Mesendoderm (in vitro differentiated cells): ENCODE results near the gene TMEM218.

Experiments
- DNase-seq: peaks from one replicate; pipeline ENCODE4 v3.0.0; 2013
- H2AK5ac ChIP-seq: 2 replicates; pipeline ENCODE4 v1.6.1; 2013; ENCODE audit warnings: low read length, inconsistent platforms
- H2BK120ac ChIP-seq: 2 replicates; pipeline ENCODE4 v1.6.1; 2013; ENCODE audit warnings: low read depth, mild to moderate bottlenecking, low read length, moderate library complexity, mixed read lengths
- H2BK15ac ChIP-seq: replicated peaks from 2 replicates; pipeline ENCODE4 v1.6.1; 2013; ENCODE audit warnings: low read depth, mild to moderate bottlenecking, moderate library complexity
- H2BK5ac ChIP-seq: 2 replicates; pipeline ENCODE4 v1.6.1; 2013; ENCODE audit warnings: low read length, inconsistent platforms
- H3K18ac ChIP-seq: 2 replicates; pipeline ENCODE4 v1.6.1; 2013; ENCODE audit warnings: mild to moderate bottlenecking, low read length, mixed read lengths
- H3K23ac ChIP-seq: one replicate; pipeline ENCODE4 v1.6.1; 2013; ENCODE audit warnings: low read length
- H3K27ac ChIP-seq: 2 replicates; pipeline ENCODE4 v1.5.1; 2013; ENCODE audit warnings: low read depth, mild to moderate bottlenecking, inconsistent platforms, low read length, moderate library complexity
- H3K27me3 ChIP-seq: 2 replicates; pipeline ENCODE4 v1.6.1; 2013; ENCODE audit warnings: low read length, control low read depth, mild to moderate bottlenecking, inconsistent platforms; ENCODE audit not compliant: insufficient read depth, poor library complexity
- H3K36me3 ChIP-seq: 2 replicates; pipeline ENCODE4 v1.6.1; 2013; ENCODE audit warnings: low read length, inconsistent platforms; ENCODE audit not compliant: control insufficient read depth, insufficient read depth
- H3K4ac ChIP-seq: one replicate; pipeline ENCODE4 v1.6.1; 2013; ENCODE audit warnings: low read depth, mild to moderate bottlenecking, low read length, moderate library complexity
- H3K4me1 ChIP-seq: 2 replicates; pipeline ENCODE4 v1.6.1; 2013; ENCODE audit warnings: low read depth, low read length, inconsistent platforms; ENCODE audit not compliant: control insufficient read depth
- H3K4me2 ChIP-seq: 2 replicates; pipeline ENCODE4 v1.6.1; 2013; ENCODE audit warnings: low read length
- H3K4me3 ChIP-seq: 2 replicates; pipeline ENCODE4 v1.5.1; 2013; ENCODE audit warnings: mild to moderate bottlenecking, low read length
- H3K56ac ChIP-seq: one replicate; pipeline ENCODE4 v1.6.1; 2013; ENCODE audit warnings: low read length
- H3K79me1 ChIP-seq: 2 replicates; pipeline ENCODE4 v1.6.1; 2013; ENCODE audit warnings: low read length, inconsistent platforms
- H3K79me2 ChIP-seq: 2 replicates; pipeline ENCODE4 v1.6.1; 2013; ENCODE audit warnings: mild to moderate bottlenecking, low read length; ENCODE audit not compliant: control insufficient read depth, insufficient read depth
- H3K9ac ChIP-seq: 2 replicates; pipeline ENCODE4 v1.6.1; 2013; ENCODE audit warnings: low read length, inconsistent platforms
- H4K5ac ChIP-seq: one replicate; pipeline ENCODE4 v1.6.1; 2013; ENCODE audit warnings: low read length
- H4K8ac ChIP-seq: one replicate; pipeline ENCODE4 v1.6.1; 2013; ENCODE audit warnings: low read depth, mild to moderate bottlenecking, control low read depth, low read length, moderate library complexity
- WGBS: extraction: QIAGEN DNeasy Blood & Tissue Kit; methylation state at CpG from one replicate; pipeline ENCODE4 v1.1.7; 2013; ENCODE audit warnings: low lambda C conversion rate, missing lambda C conversion rate; ENCODE audit not compliant: insufficient coverage; ENCODE audit errors: extremely low coverage; 5-methylcytosine and 5-hydroxymethylcytosine counted together

TMEM218 gene

GRCh38 chr11:125075900-125076317 lies 35.5 kb downstream of the TMEM218 start:
- no peak for DNase-seq
- H4K5ac ChIP-seq: no peak overlapping the region
- WGBS: no CpG with 5 or more reads among the region's 11 CpGs
- H2BK120ac ChIP-seq: no peak overlapping the region
- H3K36me3 ChIP-seq: no peaks in the 10 kb centered on the region
- no peaks in the 10 kb centered on the region for H3K79me1 ChIP-seq
- H3K4me2 ChIP-seq: no peak overlapping the region
- no peaks in the 10 kb centered on the region for H3K79me2 ChIP-seq
- no peak overlapping the region for H3K27ac ChIP-seq
- H2BK15ac ChIP-seq: no peak overlapping the region
- no peak overlapping the region for H3K4me3 ChIP-seq
- no peak overlapping the region for H2AK5ac ChIP-seq
- H4K8ac ChIP-seq: no peak overlapping the region
- no peak overlapping the region for H3K56ac ChIP-seq
- H3K27me3 ChIP-seq: no peaks in the 10 kb centered on the region
- no peak overlapping the region for H3K4ac ChIP-seq
- no peak overlapping the region for H3K9ac ChIP-seq
- no peak overlapping the region for H2BK5ac ChIP-seq
- H3K18ac ChIP-seq: no peak overlapping the region
- H3K4me1 ChIP-seq: peaks cover 5% of the 10 kb centered on the region
- H3K23ac ChIP-seq: no peak overlapping the region

- WGBS: no CpG with 5 or more reads among the region's 7 CpGs
- H3K27me3 ChIP-seq: no peaks in the 10 kb centered on the region
- no peak overlapping the region for H4K5ac ChIP-seq
- H2BK120ac ChIP-seq: no peak overlapping the region
- no peak overlapping the region for H2AK5ac ChIP-seq
- H3K27ac ChIP-seq: no peak overlapping the region
- no peak overlapping the region for H3K4me2 ChIP-seq
- no peak overlapping the region for H4K8ac ChIP-seq
- no peak overlapping the region for H2BK15ac ChIP-seq
- peaks cover 6% of the 10 kb centered on the region for H3K4me1 ChIP-seq
- H2BK5ac ChIP-seq: no peak overlapping the region
- no peak overlapping the region for H3K18ac ChIP-seq
- H3K56ac ChIP-seq: no peak overlapping the region
- H3K9ac ChIP-seq: no peak overlapping the region
- no peak overlapping the region for H3K4ac ChIP-seq
- H3K36me3 ChIP-seq: no peaks in the 10 kb centered on the region
- no peak for DNase-seq
- no peaks in the 10 kb centered on the region for H3K79me1 ChIP-seq
- no peaks in the 10 kb centered on the region for H3K79me2 ChIP-seq
- H3K4me3 ChIP-seq: no peak overlapping the region
- no peak overlapping the region for H3K23ac ChIP-seq
Observed at GRCh38 chr11:125075242-125075625, 36.2 kb downstream of the TMEM218 start.

GRCh38 chr11:125074511-125075241 lies 36.8 kb downstream of the TMEM218 start:
- no peak overlapping the region for H3K4me2 ChIP-seq
- H3K4ac ChIP-seq: no peak overlapping the region
- H3K4me3 ChIP-seq: no peak overlapping the region
- no peak overlapping the region for H3K56ac ChIP-seq
- no peak overlapping the region for H3K23ac ChIP-seq
- no CpG with 5 or more reads among the region's 11 CpGs for WGBS
- no peak overlapping the region for H2AK5ac ChIP-seq
- DNase-seq: peak; percentile 71
- H3K4me1 ChIP-seq: peaks cover 6% of the 10 kb centered on the region
- H3K18ac ChIP-seq: no peak overlapping the region
- no peak overlapping the region for H4K5ac ChIP-seq
- H2BK5ac ChIP-seq: no peak overlapping the region
- H2BK15ac ChIP-seq: no peak overlapping the region
- no peak overlapping the region for H2BK120ac ChIP-seq
- no peak overlapping the region for H3K9ac ChIP-seq
- no peak overlapping the region for H4K8ac ChIP-seq
- no peaks in the 10 kb centered on the region for H3K79me2 ChIP-seq
- no peaks in the 10 kb centered on the region for H3K36me3 ChIP-seq
- no peaks in the 10 kb centered on the region for H3K27me3 ChIP-seq
- H3K27ac ChIP-seq: no peak overlapping the region
- H3K79me1 ChIP-seq: no peaks in the 10 kb centered on the region

- no peaks in the 10 kb centered on the region for H3K36me3 ChIP-seq
Observed at GRCh38 chr11:125073616-125074483, 37.6 kb downstream of the TMEM218 start.

GRCh38 chr11:125072961-125073590 lies 38.4 kb downstream of the TMEM218 start:
- Histone ChIP-seq H3K4me2 (no peak overlapping the region), H3K4me3 (no peak overlapping the region), H3K4me1 (peaks cover 6% of the 10 kb centered on the region), H3K4ac (no peak overlapping the region), H3K79me1 (no peaks in the 10 kb centered on the region), H3K23ac (no peak overlapping the region), H2BK120ac (no peak overlapping the region), H3K27me3 (no peaks in the 10 kb centered on the region), H2BK15ac (no peak overlapping the region), H2BK5ac (no peak overlapping the region), H4K8ac (no peak overlapping the region), H3K18ac (no peak overlapping the region), H3K79me2 (no peaks in the 10 kb centered on the region), H3K27ac (no peak overlapping the region), H3K9ac (no peak overlapping the region), H4K5ac (no peak overlapping the region), H3K36me3 (no peaks in the 10 kb centered on the region), H3K56ac (no peak overlapping the region), H2AK5ac (no peak overlapping the region)
- no CpG with 5 or more reads among the region's 12 CpGs for WGBS
- DNase-seq: no peak

More at GRCh38 chr11:125073616-125074483, 37.6 kb downstream of the TMEM218 start:
- H3K56ac ChIP-seq: no peak overlapping the region
- H2BK15ac ChIP-seq: no peak overlapping the region
- WGBS: no CpG with 5 or more reads among the region's 19 CpGs
- H2AK5ac ChIP-seq: no peak overlapping the region
- no peak overlapping the region for H3K9ac ChIP-seq
- H4K8ac ChIP-seq: no peak overlapping the region
- H3K79me2 ChIP-seq: no peaks in the 10 kb centered on the region
- no peak overlapping the region for H4K5ac ChIP-seq
- peaks cover 6% of the 10 kb centered on the region for H3K4me1 ChIP-seq
- no peak overlapping the region for H3K4me3 ChIP-seq
- H3K4me2 ChIP-seq: no peak overlapping the region
- H3K27me3 ChIP-seq: no peaks in the 10 kb centered on the region
- H2BK5ac ChIP-seq: no peak overlapping the region
- no peaks in the 10 kb centered on the region for H3K79me1 ChIP-seq
- no peak overlapping the region for H3K23ac ChIP-seq
- DNase-seq: no peak
- no peak overlapping the region for H3K4ac ChIP-seq
- H3K27ac ChIP-seq: no peak overlapping the region
- no peak overlapping the region for H3K18ac ChIP-seq
- no peak overlapping the region for H2BK120ac ChIP-seq
